Ovary (tissue), 9 donors: ENCODE measurements around the gene PID1. TPM values are rescaled to one million over a fixed set of nuclear protein-coding genes. Genes with fewer than 3 reads are reported as not detected.
A peak's percentile ranks its signal among the peaks of the same experiment; 100 is the strongest.

Source experiments
- DNase-seq, 5 donors: peaks; one replicate each; pipeline ENCODE4 v3.0.0-alpha.2; 2019 to 2020
- H3K27ac ChIP-seq, 2 donors: fragments of 200-600 bp; one replicate each; pipeline versions ENCODE4 v1.5.1 to v1.8.0; 2019 to 2022
- H3K27me3 ChIP-seq: fragments of 200-600 bp; one replicate; pipeline ENCODE4 v1.8.0; 2022
- H3K36me3 ChIP-seq: fragments of 200-600 bp; sonication (generic); one replicate; pipeline ENCODE4 v1.5.1; 2019
- H3K4me1 ChIP-seq: one replicate; pipeline ENCODE4 v1.8.1; 2013; ENCODE audit warnings: mild to moderate bottlenecking, moderate library complexity; ENCODE audit not compliant: insufficient read depth
- H3K4me3 ChIP-seq: fragments of 200-600 bp; sonication (generic); one replicate; pipeline ENCODE4 v1.5.1; 2017
- H3K9me3 ChIP-seq, 2 donors: fragments of 200-600 bp in 1 of 2; sonication (generic) in 1 of 2; one replicate each; pipeline versions ENCODE4 v1.5.1 to v1.8.1; 2013 to 2019; ENCODE audit warnings: mild to moderate bottlenecking in 1 of 2, moderate library complexity in 1 of 2
- EP300 ChIP-seq: sonication (generic); formaldehyde crosslinking; IDR thresholded peaks from one replicate; pipeline ENCODE4 v1.6.1; 2017; ENCODE audit warnings: antibody characterized with exemption
- POLR2A ChIP-seq: fragments of 450-650 bp; IDR thresholded peaks from one replicate; pipeline ENCODE4 v1.6.1; 2017; ENCODE audit warnings: antibody characterized with exemption, mild to moderate bottlenecking, moderate library complexity
- WGBS, 3 donors: extraction: QIAGEN DNeasy Blood & Tissue Kit in 1 of 3; methylation state at CpG; one replicate each; pipeline versions ENCODE4 v1.1.5 to v1.1.7; 2013 to 2017; 5-methylcytosine and 5-hydroxymethylcytosine counted together
- intact Hi-C, 4 donors: fragments of 100-400 bp; cut with DNase I; formaldehyde crosslinking; loops; one replicate each; pipeline versions ENCODE4 v1.11.0 to v1.15.1; 2022 to 2023
- polyA plus RNA-seq, 2 donors: library from polyadenylated mRNA; stranded (reverse); fragments of 200-250 nt in 1 of 2; fragments of 350-450 nt in 1 of 2; fragmentation: Illumina TruSeq in 1 of 2; extraction: RNeasy Lipid Tissue Mini Kit (QIAGEN cat#74804) in 1 of 2; gene quantifications; one replicate each; pipeline ENCODE4 v1.2.3, GENCODE V29; 2013 to 2014
- total RNA-seq, 7 donors: library from RNA; depleted of rRNA in 2 of 7; stranded (reverse); fragments of >200 nt in 2 of 7; fragmentation: NEBNext Ultra II Directional in 3 of 7; extraction: Animal tissue kit (Norgen Biotek cat#: 25700) in 3 of 7; gene quantifications; one replicate each; pipeline versions ENCODE4 v1.1.0 to v1.2.4, GENCODE V29; 2016 to 2023
- TF ChIP-seq, protein P1 (sequence below), 3 donors: fragments of 450-650 bp in 2 of 3; fragments of 200-600 bp in 1 of 3; IDR thresholded peaks; one replicate each; pipeline versions ENCODE4 v1.5.1 to v1.8.0; 2016 to 2022; ENCODE audit warnings: antibody characterized with exemption in 3 of 3, mild to moderate bottlenecking in 1 of 3
- donor health status: DM: no; HTN: no; CAD: no; lungs with moderate emphysema.
- donor health status: DM: no; HTN: no; CAD: no.
- donor health status: Bipolar disorder and iron deficiency.
- donor health status: DM: yes; HTN: yes; CAD: no.
- donor health status: DM: no; HTN: no; CAD: no.
- donor health status: DM: yes; HTN: yes; CAD: no.

Gene PID1
- total and polyA plus RNA-seq, 9 donors, result 19.8 to 66.1 (median 32.4) TPM

DNA sequence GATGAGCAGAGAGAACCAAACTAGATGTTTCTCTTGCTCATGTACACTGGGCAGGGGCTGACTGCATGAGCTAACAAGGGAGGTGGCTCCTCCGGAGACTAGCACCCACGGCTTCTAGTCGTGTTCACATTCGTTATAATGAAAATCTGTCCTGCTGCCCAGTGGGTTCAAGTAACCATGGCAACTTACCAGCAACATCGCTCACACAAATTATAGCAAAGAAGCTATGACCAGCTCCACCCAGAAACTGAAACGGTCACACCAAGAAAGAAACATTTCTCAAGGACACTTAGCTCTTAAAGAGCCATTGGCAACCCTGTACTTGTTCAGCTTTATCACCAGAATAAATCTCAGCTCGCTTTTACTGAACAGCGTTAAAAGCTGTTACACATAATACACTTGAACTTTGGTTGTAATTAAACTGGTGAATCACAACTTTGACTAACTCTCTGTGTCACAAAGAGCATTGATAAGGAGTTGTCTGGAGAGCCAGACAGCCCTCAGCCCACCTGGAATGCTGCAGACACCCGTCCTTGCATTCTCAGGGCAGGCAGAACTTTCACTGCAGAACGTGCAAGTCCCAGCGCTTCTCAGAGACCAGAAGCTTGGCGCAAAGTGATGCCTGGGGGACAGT is 141.2 kb downstream of the PID1 start:
- intact Hi-C loops, result loop anchor here in 2 of 4 donors (5.0 to 10.0 kb wide), 3 partner anchors 142 to 455 kb away; partner anchors contain the start of gene PID1 (in 2 of the 2)
- peak in 2 of 5 donors; percentile 26 to 28 for DNase-seq
- Histone ChIP-seq H3K4me1 (peaks cover 8% of the 10 kb centered on the region), H3K4me3 (no peak overlapping the region), H3K27me3 (no peaks in the 10 kb centered on the region), H3K27ac (peak overlapping the region in 1 of 2 donors; percentile 40), H3K36me3 (no peaks in the 10 kb centered on the region), H3K9me3 (no peaks in the 10 kb centered on the region)
- no peak for TF ChIP-seq EP300
- TF ChIP-seq POLR2A, result no peak
- TF ChIP-seq, protein P1, sequence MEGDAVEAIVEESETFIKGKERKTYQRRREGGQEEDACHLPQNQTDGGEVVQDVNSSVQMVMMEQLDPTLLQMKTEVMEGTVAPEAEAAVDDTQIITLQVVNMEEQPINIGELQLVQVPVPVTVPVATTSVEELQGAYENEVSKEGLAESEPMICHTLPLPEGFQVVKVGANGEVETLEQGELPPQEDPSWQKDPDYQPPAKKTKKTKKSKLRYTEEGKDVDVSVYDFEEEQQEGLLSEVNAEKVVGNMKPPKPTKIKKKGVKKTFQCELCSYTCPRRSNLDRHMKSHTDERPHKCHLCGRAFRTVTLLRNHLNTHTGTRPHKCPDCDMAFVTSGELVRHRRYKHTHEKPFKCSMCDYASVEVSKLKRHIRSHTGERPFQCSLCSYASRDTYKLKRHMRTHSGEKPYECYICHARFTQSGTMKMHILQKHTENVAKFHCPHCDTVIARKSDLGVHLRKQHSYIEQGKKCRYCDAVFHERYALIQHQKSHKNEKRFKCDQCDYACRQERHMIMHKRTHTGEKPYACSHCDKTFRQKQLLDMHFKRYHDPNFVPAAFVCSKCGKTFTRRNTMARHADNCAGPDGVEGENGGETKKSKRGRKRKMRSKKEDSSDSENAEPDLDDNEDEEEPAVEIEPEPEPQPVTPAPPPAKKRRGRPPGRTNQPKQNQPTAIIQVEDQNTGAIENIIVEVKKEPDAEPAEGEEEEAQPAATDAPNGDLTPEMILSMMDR (IDR thresholded peaks at IDR 0.05), result no peak
- WGBS, 3 donors, result 20 to 37% (median 24%) methylated on average over 12 of the region's 12 CpGs

DNA sequence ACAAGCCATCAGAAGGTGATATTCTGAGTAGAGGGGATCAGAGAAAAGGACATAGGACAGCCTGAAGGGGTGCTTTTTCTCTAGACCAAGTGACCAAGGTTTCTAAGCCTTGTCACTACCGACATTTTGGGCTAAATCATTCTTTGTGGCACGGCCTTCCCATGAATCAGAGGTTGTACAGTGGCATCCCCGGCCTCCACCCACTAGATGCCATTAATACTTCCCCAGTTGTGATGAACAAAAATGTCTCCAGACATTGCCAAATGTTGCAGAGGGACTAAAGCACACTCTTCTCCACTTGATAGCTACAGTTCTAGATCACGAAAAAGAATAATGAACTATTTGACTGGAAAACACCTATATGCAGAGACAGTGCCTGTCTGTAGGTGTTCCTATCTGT is 143.6 kb downstream of the PID1 start:
- no peaks in the 10 kb centered on the region for H3K27me3 ChIP-seq
- H3K4me3 ChIP-seq, result no peak overlapping the region
- H3K36me3 ChIP-seq, result no peaks in the 10 kb centered on the region
- intact Hi-C loops, result no loop called here
- DNase-seq, result no peak
- peaks cover 7% of the 10 kb centered on the region for H3K4me1 ChIP-seq
- TF ChIP-seq EP300, result no peak
- TF ChIP-seq, protein P1 (IDR thresholded peaks at IDR 0.05), result no peak
- TF ChIP-seq POLR2A, result no peak
- no peak overlapping the region for H3K27ac ChIP-seq
- WGBS, 3 donors, result 69 to 95% (median 85%) methylated on average over 4 of the region's 4 CpGs
- H3K9me3 ChIP-seq, result no peaks in the 10 kb centered on the region

GRCh38 chr2:229126066-229126465 is 145.0 kb downstream of the PID1 start:
- intact Hi-C loops, result no loop called here
- H3K9me3 ChIP-seq, result no peaks in the 10 kb centered on the region
- no peaks in the 10 kb centered on the region for H3K36me3 ChIP-seq
- peaks cover 6% of the 10 kb centered on the region for H3K4me1 ChIP-seq
- no peaks in the 10 kb centered on the region for H3K27me3 ChIP-seq
- H3K27ac ChIP-seq, result no peak overlapping the region
- H3K4me3 ChIP-seq, result no peak overlapping the region
- TF ChIP-seq, protein P1 (IDR thresholded peaks at IDR 0.05), result no peak
- TF ChIP-seq EP300 (no peak), POLR2A (no peak)
- DNase-seq, result no peak
- WGBS, 3 donors, result 86 to 100% (median 92%) methylated on average over 2 of the region's 2 CpGs

GRCh38 chr2:229124136-229124535 is 147.0 kb downstream of the PID1 start:
- intact Hi-C loops, result no loop called here
- DNase-seq, result no peak
- TF ChIP-seq, protein P1 (IDR thresholded peaks at IDR 0.05), result no peak
- TF ChIP-seq POLR2A (no peak), EP300 (no peak)
- H3K9me3 ChIP-seq, result no peaks in the 10 kb centered on the region
- H3K4me3 ChIP-seq, result no peak overlapping the region
- H3K27ac ChIP-seq, result no peak overlapping the region
- H3K4me1 ChIP-seq, result no peaks in the 10 kb centered on the region
- no peaks in the 10 kb centered on the region for H3K36me3 ChIP-seq
- H3K27me3 ChIP-seq, result no peaks in the 10 kb centered on the region
